Measurements from ENCODE around the gene SLC35F2. TPM values are rescaled to one million over a fixed set of nuclear protein-coding genes. Genes with fewer than 3 reads are reported as not detected.

SLC35F2 gene
- total RNA-seq, 1 donor from 2014 or later: 0.35 TPM

DNA sequence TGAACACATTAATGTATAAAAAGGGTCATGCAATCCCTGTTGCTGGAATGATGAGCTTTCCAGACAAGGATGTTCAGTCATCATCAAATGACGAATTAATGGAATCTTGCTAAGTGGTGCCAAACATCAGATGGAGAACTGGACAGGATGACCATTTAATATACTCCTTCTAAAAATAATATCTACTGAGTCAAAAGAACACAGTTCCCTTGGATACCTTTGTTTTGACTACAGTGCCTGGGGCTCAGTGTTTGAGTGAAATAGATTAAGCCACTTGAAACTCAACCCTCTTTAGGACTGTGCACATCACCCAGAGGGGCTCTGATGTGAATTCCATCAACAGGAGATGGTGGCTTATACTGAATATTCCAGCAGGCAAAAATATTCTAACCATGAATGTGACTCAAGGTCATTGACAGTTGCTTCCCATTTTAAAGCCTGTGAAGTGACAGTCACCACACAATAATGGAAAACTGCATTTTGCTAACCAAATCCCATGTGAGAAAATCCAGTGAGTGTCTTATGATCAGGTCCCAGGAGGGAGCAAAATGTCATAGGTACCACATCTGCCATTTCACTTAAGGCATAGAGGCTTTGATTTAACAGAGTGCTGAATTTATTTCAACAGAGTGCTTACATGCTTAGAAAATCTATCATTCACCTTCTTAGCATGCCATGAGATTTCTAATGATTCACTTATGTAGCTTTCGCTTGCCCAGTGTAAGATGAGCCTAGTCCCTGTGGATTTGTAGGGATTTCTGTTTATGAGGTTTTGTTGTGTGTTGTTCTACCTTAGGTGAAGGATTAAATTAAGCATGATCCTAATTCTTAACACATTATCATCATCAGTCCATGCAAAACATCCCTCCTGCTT lies 105.4 kb downstream of the SLC35F2 start:
- no peak for DNase-seq
- ATAC-seq (ENCODE audit: poor library complexity): no peak

GRCh38 chr11:107752508-107752907 lies 106.1 kb downstream of the SLC35F2 start:
- no peak for ATAC-seq (ENCODE audit: poor library complexity)
- intact Hi-C loops (cut with DNase I): no loop called here
- no peak for DNase-seq

More for the DNA sequence above, 105.4 kb downstream of the SLC35F2 start:
- intact Hi-C loops (cut with DNase I): no loop called here

DNA sequence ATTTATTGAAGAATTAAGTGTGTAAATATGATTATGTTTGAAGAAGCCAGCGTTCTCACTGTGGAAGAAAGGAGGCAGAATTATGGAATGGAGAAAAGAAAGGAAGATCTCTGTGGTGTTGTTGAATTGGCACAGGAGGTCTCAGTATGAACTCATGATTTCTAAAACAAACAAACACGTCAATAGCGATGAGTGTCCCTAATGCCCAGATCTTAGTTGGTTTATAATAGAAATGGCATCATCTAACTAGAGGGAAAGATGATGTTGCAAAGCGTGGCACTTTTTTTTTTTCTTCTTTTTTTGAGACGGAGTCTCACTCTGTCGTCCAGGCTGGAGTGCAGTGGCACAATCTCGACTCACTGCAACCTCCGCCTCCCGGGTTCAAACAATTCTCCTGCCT lies 107.5 kb downstream of the SLC35F2 start:
- DNase-seq (no peak), ATAC-seq (ENCODE audit: poor library complexity) (no peak)
- intact Hi-C loops (cut with DNase I): no loop called here

DNA sequence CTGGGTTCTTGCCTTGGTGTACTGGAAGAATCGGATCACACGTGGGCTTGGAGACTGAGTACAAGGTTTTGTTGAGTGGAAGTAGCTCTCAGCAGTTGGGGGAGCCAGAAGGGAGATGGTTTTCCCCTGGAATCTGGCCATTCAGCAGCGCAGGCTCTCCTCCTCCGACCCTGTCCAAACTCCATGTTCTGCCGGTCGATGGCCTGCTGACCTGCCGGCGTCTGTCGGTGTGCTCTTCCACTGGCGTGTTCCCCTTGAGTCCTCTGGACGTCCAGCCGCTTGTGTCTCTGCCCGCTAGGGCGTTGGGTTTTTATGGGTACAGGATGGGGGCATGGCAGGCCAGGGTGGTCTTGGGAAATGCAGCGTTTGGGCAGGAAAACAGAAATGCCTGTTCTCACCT lies 108.3 kb downstream of the SLC35F2 start:
- ATAC-seq (ENCODE audit: poor library complexity): no peak
- no peak for DNase-seq
- intact Hi-C loops (cut with DNase I): no loop called here

- no peak for ATAC-seq (ENCODE audit: poor library complexity)
- DNase-seq: no peak
- intact Hi-C loops (cut with DNase I): no loop called here
Observed at GRCh38 chr11:107747622-107748021, 111.0 kb downstream of the SLC35F2 start.

DNA sequence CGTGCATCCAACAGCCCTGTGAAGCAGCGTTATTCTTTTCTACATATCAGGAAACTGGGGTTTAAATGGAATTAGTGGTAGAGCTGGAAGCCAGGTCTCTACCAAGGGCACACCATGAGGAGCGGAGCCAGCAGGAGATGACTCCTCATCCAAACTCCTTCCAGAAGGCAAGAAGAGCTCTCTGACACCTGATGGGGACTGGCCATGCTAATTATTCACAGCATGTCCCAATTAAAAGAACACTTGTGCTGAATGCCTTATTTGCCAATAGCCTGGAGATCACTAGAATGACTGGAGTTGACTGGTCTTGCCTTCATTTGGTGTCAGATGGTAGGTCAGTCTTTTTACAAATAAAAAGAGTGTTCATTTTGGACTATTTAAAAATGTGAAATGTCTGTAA lies 113.9 kb downstream of the SLC35F2 start:
- intact Hi-C loops (cut with DNase I): no loop called here
- ATAC-seq (ENCODE audit: poor library complexity) (no peak), DNase-seq (no peak)

GRCh38 chr11:107743191-107743590 lies 115.4 kb downstream of the SLC35F2 start:
- DNase-seq: no peak
- no peak for ATAC-seq (ENCODE audit: poor library complexity)
- intact Hi-C loops (cut with DNase I): no loop called here

GRCh38 chr11:107741044-107741823 lies 117.4 kb downstream of the SLC35F2 start:
- DNase-seq (no peak), ATAC-seq (ENCODE audit: poor library complexity) (no peak)
- intact Hi-C loops (cut with DNase I): no loop called here

Other genes with a start within 250 kb of the SLC35F2 start
- gene SLN, start 146.7 kb downstream of the SLC35F2 start, total RNA-seq: 24.8 TPM
- 0.51 TPM for gene RAB39A, start 69.7 kb upstream of the SLC35F2 start, total RNA-seq
- gene CUL5, start 150.1 kb upstream of the SLC35F2 start, total RNA-seq: 37.6 TPM

All from Right ventricle myocardium superior (tissue), 1 donor.